H1 (cell line): ENCODE measurements around the gene RHBDF1. TPM values are rescaled to one million over a fixed set of nuclear protein-coding genes. Genes with fewer than 3 reads are reported as not detected.

ENCODE experiments used
- CTCF ChIA-PET: fragments of 300-600 bp; sonication (Branson Sonifier 250); formaldehyde crosslinking; loops from one replicate; lab custom pipeline; 2021; ENCODE audit not compliant: partially characterized antibody; lab: Charles Lee
- POLR2A ChIA-PET: fragments of 300-600 bp; sonication (Branson Sonifier 250); formaldehyde crosslinking; loops from one replicate; lab custom pipeline; 2021; ENCODE audit warnings: inconsistent platforms; ENCODE audit not compliant: partially characterized antibody; lab: Charles Lee
- DNase-seq, 2 experiments: peaks; one replicate each; pipeline versions ENCODE4 v3.0.0 to v3.0.0-alpha.2; 2010 to 2022; ENCODE audit warnings: low spot score in 2 of 2, low read depth in 1 of 2, mixed read lengths in 1 of 2
- FAIRE-seq: peaks from 2 replicates; lab custom pipeline; 2011; peaks lifted over from hg19 to GRCh38; lab: Jason Lieb, UNC
- H2AFZ ChIP-seq: 2 replicates; pipeline ENCODE4 v1.8.1; 2012; ENCODE audit warnings: low read length, inconsistent platforms
- H2AK5ac ChIP-seq: 2 replicates; pipeline ENCODE4 v1.6.1; 2013; ENCODE audit warnings: low read depth, low read length
- H2BK120ac ChIP-seq: replicated peaks from 2 replicates; pipeline ENCODE3; 2013; ENCODE audit warnings: low read depth, low read length, inconsistent platforms
- H2BK12ac ChIP-seq: 2 replicates; pipeline ENCODE4 v1.6.1; 2013; ENCODE audit warnings: low read depth, low read length
- H2BK15ac ChIP-seq: 2 replicates; pipeline ENCODE4 v1.6.1; 2013; ENCODE audit warnings: low read length
- H2BK20ac ChIP-seq: 2 replicates; pipeline ENCODE4 v1.6.1; 2013; ENCODE audit warnings: low read length
- H2BK5ac ChIP-seq: 2 replicates; pipeline ENCODE4 v1.6.1; 2013; ENCODE audit warnings: low read depth, low read length
- H3K14ac ChIP-seq: 2 replicates; pipeline ENCODE4 v1.6.1; 2013; ENCODE audit warnings: inconsistent platforms; ENCODE audit not compliant: insufficient read length
- H3K18ac ChIP-seq: 2 replicates; pipeline ENCODE4 v1.6.1; 2013; ENCODE audit warnings: low read length; ENCODE audit errors: extremely low read depth
- H3K23ac ChIP-seq: 2 replicates; pipeline ENCODE4 v1.6.1; 2013; ENCODE audit warnings: inconsistent platforms; ENCODE audit not compliant: insufficient read length
- H3K23me2 ChIP-seq: 2 replicates; pipeline ENCODE4 v1.6.1; 2013; ENCODE audit warnings: low read depth, low read length
- H3K27ac ChIP-seq: 2 replicates; pipeline ENCODE4 v1.6.1; 2011; ENCODE audit warnings: low read depth, low read length, inconsistent platforms
- H3K27me3 ChIP-seq, 4 experiments: replicated peaks in 1 of 4; 1 replicate in 1 of 4; 2 replicates in 3 of 4; pipeline versions ENCODE4 v1.6.1 to v1.8.1; 2011 to 2013; ENCODE audit warnings: low read length in 3 of 4, mild to moderate bottlenecking in 3 of 4, inconsistent platforms in 2 of 4, mixed read lengths in 2 of 4, moderate library complexity in 1 of 4; ENCODE audit not compliant: control insufficient read depth in 3 of 4, insufficient read depth in 3 of 4; ENCODE audit errors: extremely low read depth in 1 of 4
- H3K36me3 ChIP-seq, 4 experiments: 2 replicates each; pipeline versions ENCODE4 v1.6.1 to v1.8.1; 2011 to 2013; ENCODE audit warnings: mild to moderate bottlenecking in 4 of 4, low read length in 3 of 4, moderate library complexity in 2 of 4, control low read depth in 1 of 4, inconsistent platforms in 1 of 4; ENCODE audit not compliant: insufficient read depth in 4 of 4, control insufficient read depth in 2 of 4
- H3K4ac ChIP-seq: replicated peaks from 2 replicates; pipeline ENCODE3; 2013; ENCODE audit warnings: low read length, low read depth, mixed read lengths, inconsistent platforms; ENCODE audit not compliant: insufficient read length
- H3K4me1 ChIP-seq, 4 experiments: replicated peaks in 1 of 4; 1 replicate in 1 of 4; 2 replicates in 3 of 4; pipeline versions ENCODE4 v1.6.1 to v1.8.1; 2011 to 2013; ENCODE audit warnings: low read length in 3 of 4, inconsistent platforms in 2 of 4, mixed read lengths in 1 of 4; ENCODE audit not compliant: insufficient read depth in 4 of 4, control insufficient read depth in 3 of 4
- H3K4me2 ChIP-seq, 2 experiments: 2 replicates each; pipeline versions ENCODE4 v1.6.1 to v1.8.1; 2011 to 2013; ENCODE audit warnings: low read depth in 2 of 2, low read length in 2 of 2, control low read depth in 1 of 2, inconsistent platforms in 1 of 2, mild to moderate bottlenecking in 1 of 2; ENCODE audit not compliant: insufficient read depth in 1 of 2
- H3K4me3 ChIP-seq, 4 experiments: fragments of 200-600, 300-600 bp in 1 of 4; sonication (generic), shearing (Covaris generic), sonication (Bioruptor Twin) in 1 of 4; 2 replicates each; pipeline versions ENCODE4 v1.5.1 to v1.8.1; 2011 to 2016; ENCODE audit warnings: low read length in 4 of 4, low read depth in 3 of 4, control low read depth in 2 of 4, inconsistent platforms in 2 of 4, mild to moderate bottlenecking in 2 of 4, mixed read lengths in 1 of 4, moderate library complexity in 1 of 4; ENCODE audit not compliant: insufficient read depth in 2 of 4; ENCODE audit errors: extremely low read depth in 1 of 4
- H3K56ac ChIP-seq: replicated peaks from 2 replicates; pipeline ENCODE3; 2013; ENCODE audit warnings: low read depth, mild to moderate bottlenecking, mixed read lengths, low read length, inconsistent platforms; ENCODE audit not compliant: insufficient read length
- H3K79me1 ChIP-seq: 2 replicates; pipeline ENCODE4 v1.6.1; 2013; ENCODE audit warnings: low read depth, low read length, control low read depth
- H3K79me2 ChIP-seq, 2 experiments: 2 replicates each; pipeline versions ENCODE4 v1.6.1 to v1.8.1; 2012 to 2013; ENCODE audit warnings: low read length in 2 of 2, mild to moderate bottlenecking in 2 of 2, inconsistent platforms in 1 of 2; ENCODE audit not compliant: insufficient read depth in 2 of 2, control insufficient read depth in 1 of 2
- H3K9ac ChIP-seq, 4 experiments: replicated peaks in 1 of 4; 1 replicate in 1 of 4; 2 replicates in 3 of 4; pipeline versions ENCODE4 v1.6.1 to v1.8.1; 2011 to 2013; ENCODE audit warnings: low read depth in 3 of 4, low read length in 3 of 4, control low read depth in 2 of 4, mild to moderate bottlenecking in 2 of 4, moderate library complexity in 2 of 4, inconsistent platforms in 1 of 4; ENCODE audit errors: extremely low read depth in 1 of 4
- H3K9me3 ChIP-seq, 2 experiments: 2 replicates each; pipeline versions ENCODE4 v1.6.1 to v1.8.1; 2012 to 2013; ENCODE audit warnings: mild to moderate bottlenecking in 2 of 2, moderate library complexity in 2 of 2, control low read depth in 1 of 2, inconsistent platforms in 1 of 2, low read depth in 1 of 2, low read length in 1 of 2, mixed read lengths in 1 of 2; ENCODE audit not compliant: insufficient read depth in 2 of 2
- H4K20me1 ChIP-seq, 2 experiments: replicated peaks in 1 of 2; 2 replicates each; pipeline versions ENCODE3 to v1.8.1; 2011 to 2013; ENCODE audit warnings: inconsistent platforms in 2 of 2, low read length in 2 of 2, mild to moderate bottlenecking in 1 of 2; ENCODE audit not compliant: insufficient read depth in 2 of 2, control insufficient read depth in 1 of 2
- H4K5ac ChIP-seq: 2 replicates; pipeline ENCODE4 v1.6.1; 2013; ENCODE audit warnings: low read length, low read depth, mixed read lengths, inconsistent platforms; ENCODE audit not compliant: insufficient read length
- H4K8ac ChIP-seq: 2 replicates; pipeline ENCODE4 v1.8.0; 2013; ENCODE audit warnings: mild to moderate bottlenecking, moderate library complexity, low read length, inconsistent platforms; ENCODE audit not compliant: insufficient read depth; ENCODE audit errors: extremely low read depth
- H4K91ac ChIP-seq: replicated peaks from 2 replicates; pipeline ENCODE3; 2013; ENCODE audit warnings: low read length, mixed read lengths, inconsistent platforms; ENCODE audit not compliant: insufficient read length
- KDM5A ChIP-seq: fragments of 200-600 bp; IDR thresholded peaks from 2 replicates; pipeline ENCODE4 v1.7.1; 2012; ENCODE audit warnings: mild to moderate bottlenecking, low read length, inconsistent platforms, mixed read lengths
- POLR2AphosphoS5 ChIP-seq: IDR thresholded peaks from 2 replicates; pipeline ENCODE4 v1.6.1; 2011; ENCODE audit warnings: low read depth, low read length
- SAP30 ChIP-seq: fragments of 300-600 bp; sonication (generic); IDR thresholded peaks from 2 replicates; pipeline ENCODE4 v1.7.1; 2012; ENCODE audit warnings: low read length, moderate library complexity, mild to moderate bottlenecking, inconsistent platforms; ENCODE audit not compliant: insufficient read depth, insufficient replicate concordance
- SIX5 ChIP-seq: IDR thresholded peaks from 2 replicates; pipeline ENCODE4 v1.6.1; 2011; ENCODE audit warnings: mild to moderate bottlenecking, low read depth, low read length
- SP2 ChIP-seq: IDR thresholded peaks from 2 replicates; pipeline ENCODE4 v1.6.1; 2012; ENCODE audit warnings: mild to moderate bottlenecking, low read length, inconsistent platforms
- TBP ChIP-seq: IDR thresholded peaks from 2 replicates; pipeline ENCODE4 v1.6.1; 2011; ENCODE audit warnings: low read depth, low read length, improper control_type of control experiment
- TCF12 ChIP-seq: IDR thresholded peaks from 2 replicates; pipeline ENCODE4 v1.6.1; 2011; ENCODE audit warnings: low read depth, mild to moderate bottlenecking, low read length
- WGBS, 2 experiments: shearing (Covaris generic) in 1 of 2; methylation state at CpG; one replicate each; pipeline versions ENCODE4 v1.1.6 to v1.1.7; 2013 to 2015; ENCODE audit warnings: low lambda C conversion rate in 2 of 2, mixed read lengths in 2 of 2, inconsistent platforms in 1 of 2, low coverage in 1 of 2, missing lambda C conversion rate in 1 of 2; ENCODE audit not compliant: insufficient replicate concordance in 2 of 2, insufficient coverage in 1 of 2, insufficient read length in 1 of 2; ENCODE audit errors: extremely low coverage in 1 of 2, missing lambda C conversion rate in 1 of 2; 5-methylcytosine and 5-hydroxymethylcytosine counted together
- polyA plus RNA-seq, 7 experiments: library from polyadenylated mRNA; depleted of rRNA in 3 of 7; stranded (reverse) in 5 of 7; unstranded in 2 of 7; fragments of >200 nt in 5 of 7; fragments of 200-250 nt in 2 of 7; gene quantifications; 1 replicate in 5 of 7; 2 replicates in 1 of 7; 4 replicates in 1 of 7; pipeline versions ENCODE4 v1.2.1 to v1.2.3, GENCODE V29; 2011 to 2013; ENCODE audit warnings: missing spikeins in 2 of 7, mixed read lengths in 2 of 7
- total RNA-seq: library from RNA; stranded (reverse); fragmentation: NEBNext Ultra II Directional; extraction: Animal tissue kit (Norgen Biotek cat#: 25700); gene quantifications from 2 replicates; pipeline ENCODE4 v1.2.1, GENCODE V29; 2021

RHBDF1 gene
- total and polyA plus RNA-seq, 2 of the 8 experiments (the other 6 are each of a cell fraction or from before 2014, with no cell fraction given), result 37.4 to 51.6 TPM

- Histone ChIP-seq H2BK120ac (no peak overlapping the region), H3K23me2 (no peaks in the 10 kb centered on the region), H3K27ac (no peak overlapping the region), H3K9me3 (no peaks in the 10 kb centered on the region; a peak in 1 of 4 replicates), H3K9ac (no peak overlapping the region), H3K23ac (no peak overlapping the region), H2AK5ac (no peak overlapping the region), H2BK5ac (no peak overlapping the region), H3K27me3 (no peaks in the 10 kb centered on the region), H4K20me1 (peaks cover 0 to 14% of the 10 kb centered on the region in 2 experiments), H4K8ac (no peak overlapping the region), H3K4me2 (no peak overlapping the region), H3K14ac (no peak overlapping the region), H3K79me2 (no peaks in the 10 kb centered on the region), H2AFZ (no peak overlapping the region), H2BK12ac (no peak overlapping the region), H3K4me1 (no peaks in the 10 kb centered on the region), H3K56ac (no peak overlapping the region), H4K5ac (no peak overlapping the region), H3K36me3 (peaks cover 18 to 54% (median 45%) of the 10 kb centered on the region in 4 experiments), H3K18ac (no peak overlapping the region), H2BK15ac (no peak overlapping the region), H4K91ac (no peak overlapping the region), H3K4ac (no peak overlapping the region), H3K79me1 (peaks cover 2% of the 10 kb centered on the region; the same call in 1 of the 2 replicates), H3K4me3 (no peak overlapping the region), H2BK20ac (no peak overlapping the region)
- FAIRE-seq, result no peak
- no peak for DNase-seq
- CTCF ChIA-PET, result no interaction called here
- POLR2A ChIA-PET, result interaction anchor here (0.8 to 1.2 kb wide), 2 partner anchors 11 to 15 kb away, joined by 3 to 4 read pairs; partner anchors contain the start of gene POLR3K
- 94% methylated on average over 20 of the region's 22 CpGs; no CpG with 5 or more reads in 1 of the 2 experiments for WGBS, 2 experiments
- TF ChIP-seq TCF12, result no peak
- no peak for TF ChIP-seq POLR2AphosphoS5
- no peak for TF ChIP-seq TBP
- TF ChIP-seq SIX5, result no peak
- TF ChIP-seq SAP30, result no peak
- no peak for TF ChIP-seq KDM5A
- no peak for TF ChIP-seq SP2
Measured at GRCh38 chr16:41439-42068, 30.9 kb downstream of the RHBDF1 start.
